HepG2 (cell line): ENCODE measurements around the gene COL5A1.

Experiments used
- ATF1 ChIP-seq: IDR thresholded peaks from 2 replicates; pipeline ENCODE4 v1.6.1; 2016; ENCODE audit warnings: mild to moderate bottlenecking, control low read depth
- DNMT3B ChIP-seq: conservative IDR thresholded peaks from 2 replicates; pipeline ENCODE4 v1.6.1; 2016; ENCODE audit warnings: missing biosample characterization, control low read depth
- EED ChIP-seq: sonication (generic); formaldehyde crosslinking; IDR thresholded peaks from 2 replicates; pipeline ENCODE4 v1.5.0; 2020; ENCODE audit warnings: mild to moderate bottlenecking, missing genetic modification reagents
- KAT7 ChIP-seq: IDR thresholded peaks from 2 replicates; pipeline ENCODE4 v1.6.1; 2018; ENCODE audit warnings: borderline replicate concordance, missing compliant biosample characterization
- NBN ChIP-seq: fragments of 450-650 bp; conservative IDR thresholded peaks from 2 replicates; pipeline ENCODE4 v1.6.1; 2017
- NCOR1 ChIP-seq: fragments of 200-600 bp; sonication (generic); IDR thresholded peaks from 2 replicates; pipeline ENCODE4 v1.7.0; 2017; ENCODE audit warnings: antibody characterized with exemption, low read length, borderline replicate concordance
- PHF20 ChIP-seq: sonication (generic); formaldehyde crosslinking; IDR thresholded peaks from 2 replicates; pipeline ENCODE4 v1.5.0; 2020; ENCODE audit warnings: mild to moderate bottlenecking, missing genetic modification reagents
- POLR2AphosphoS5 ChIP-seq: IDR thresholded peaks from 2 replicates; pipeline ENCODE4 v1.6.1; 2012; ENCODE audit warnings: low read depth, low read length
- SOX6 ChIP-seq, 2 experiments: fragments of 450-650 bp in 1 of 2; sonication (generic) in 1 of 2; formaldehyde crosslinking in 1 of 2; IDR thresholded peaks; 2 replicates each; pipeline versions ENCODE4 v1.4.0 to v1.6.1; 2017 to 2020; ENCODE audit warnings: antibody characterized with exemption in 1 of 2, mild to moderate bottlenecking in 1 of 2, missing genetic modification reagents in 1 of 2
- TF ChIP-seq, protein P1 (sequence below): IDR thresholded peaks from 2 replicates; pipeline ENCODE4 v1.6.1; 2012; ENCODE audit warnings: inconsistent platforms
- TF ChIP-seq, protein P2 (sequence below), 2 experiments: IDR thresholded peaks; 2 replicates each; pipeline ENCODE4 v1.6.1; 2011 to 2012; ENCODE audit warnings: low read length in 2 of 2, borderline replicate concordance in 1 of 2, low read depth in 1 of 2, mild to moderate bottlenecking in 1 of 2, moderate library complexity in 1 of 2
- TF ChIP-seq, protein P3 (sequence below): sonication (generic); formaldehyde crosslinking; IDR thresholded peaks from 2 replicates; pipeline ENCODE4 v1.5.0; 2020; ENCODE audit warnings: mild to moderate bottlenecking, missing genetic modification reagents, moderate library complexity

DNA sequence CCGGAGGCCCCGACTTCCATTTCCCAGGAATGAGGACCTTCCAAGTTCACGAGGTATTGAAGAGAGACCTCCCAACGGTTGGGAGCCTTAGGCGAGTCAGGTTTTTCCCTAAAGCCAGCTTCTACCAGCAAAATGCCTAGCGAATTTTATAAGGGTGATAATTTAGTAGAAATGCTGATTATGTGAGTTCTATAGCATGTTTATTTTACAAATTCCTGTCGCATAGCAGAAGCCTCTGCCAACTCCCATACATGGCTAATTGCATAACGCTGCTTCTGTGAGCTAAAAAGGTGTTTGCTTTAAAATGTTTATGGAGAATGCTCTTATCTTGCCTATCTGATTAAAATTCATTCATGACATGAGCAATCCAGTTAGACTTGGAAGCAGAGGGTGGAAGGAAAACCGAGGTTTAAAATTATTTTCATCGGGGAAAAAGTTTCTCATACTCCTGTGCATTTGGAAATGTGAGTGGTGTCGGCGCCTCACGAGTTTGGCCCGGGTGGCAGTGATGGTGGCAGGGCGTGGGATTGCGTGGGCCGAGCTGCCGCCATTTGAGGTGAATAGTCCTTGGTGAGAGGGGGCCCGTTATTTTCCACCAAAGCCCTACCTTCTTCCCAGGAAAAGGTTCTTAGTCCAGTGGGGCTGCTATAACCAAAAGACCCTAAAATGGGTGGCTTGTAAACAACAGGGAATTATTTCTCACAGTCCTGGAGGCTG, 134.6 kb downstream of the COL5A1 start:
- TF ChIP-seq PHF20 (CRISPR knock-in tag) (no peak), DNMT3B (CRISPR knock-in tag) (no peak), NCOR1 (no peak), NBN (no peak), KAT7 (CRISPR knock-in tag) (no peak), EED (no peak), POLR2AphosphoS5 (no peak), SOX6 (IDR thresholded peaks at IDR 0.05) (no peak), SOX6 (CRISPR knock-in tag; IDR thresholded peaks at IDR 0.05) (no peak), ATF1 (no peak)
- TF ChIP-seq, protein P1, sequence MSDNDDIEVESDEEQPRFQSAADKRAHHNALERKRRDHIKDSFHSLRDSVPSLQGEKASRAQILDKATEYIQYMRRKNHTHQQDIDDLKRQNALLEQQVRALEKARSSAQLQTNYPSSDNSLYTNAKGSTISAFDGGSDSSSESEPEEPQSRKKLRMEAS, result no peak
- TF ChIP-seq, protein P2, sequence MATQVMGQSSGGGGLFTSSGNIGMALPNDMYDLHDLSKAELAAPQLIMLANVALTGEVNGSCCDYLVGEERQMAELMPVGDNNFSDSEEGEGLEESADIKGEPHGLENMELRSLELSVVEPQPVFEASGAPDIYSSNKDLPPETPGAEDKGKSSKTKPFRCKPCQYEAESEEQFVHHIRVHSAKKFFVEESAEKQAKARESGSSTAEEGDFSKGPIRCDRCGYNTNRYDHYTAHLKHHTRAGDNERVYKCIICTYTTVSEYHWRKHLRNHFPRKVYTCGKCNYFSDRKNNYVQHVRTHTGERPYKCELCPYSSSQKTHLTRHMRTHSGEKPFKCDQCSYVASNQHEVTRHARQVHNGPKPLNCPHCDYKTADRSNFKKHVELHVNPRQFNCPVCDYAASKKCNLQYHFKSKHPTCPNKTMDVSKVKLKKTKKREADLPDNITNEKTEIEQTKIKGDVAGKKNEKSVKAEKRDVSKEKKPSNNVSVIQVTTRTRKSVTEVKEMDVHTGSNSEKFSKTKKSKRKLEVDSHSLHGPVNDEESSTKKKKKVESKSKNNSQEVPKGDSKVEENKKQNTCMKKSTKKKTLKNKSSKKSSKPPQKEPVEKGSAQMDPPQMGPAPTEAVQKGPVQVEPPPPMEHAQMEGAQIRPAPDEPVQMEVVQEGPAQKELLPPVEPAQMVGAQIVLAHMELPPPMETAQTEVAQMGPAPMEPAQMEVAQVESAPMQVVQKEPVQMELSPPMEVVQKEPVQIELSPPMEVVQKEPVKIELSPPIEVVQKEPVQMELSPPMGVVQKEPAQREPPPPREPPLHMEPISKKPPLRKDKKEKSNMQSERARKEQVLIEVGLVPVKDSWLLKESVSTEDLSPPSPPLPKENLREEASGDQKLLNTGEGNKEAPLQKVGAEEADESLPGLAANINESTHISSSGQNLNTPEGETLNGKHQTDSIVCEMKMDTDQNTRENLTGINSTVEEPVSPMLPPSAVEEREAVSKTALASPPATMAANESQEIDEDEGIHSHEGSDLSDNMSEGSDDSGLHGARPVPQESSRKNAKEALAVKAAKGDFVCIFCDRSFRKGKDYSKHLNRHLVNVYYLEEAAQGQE (IDR thresholded peaks at IDR 0.05; ENCODE audit: borderline replicate concordance in 1 of 2, low read depth in 1 of 2, low read length in 2 of 2), result no peak
- TF ChIP-seq, protein P3, sequence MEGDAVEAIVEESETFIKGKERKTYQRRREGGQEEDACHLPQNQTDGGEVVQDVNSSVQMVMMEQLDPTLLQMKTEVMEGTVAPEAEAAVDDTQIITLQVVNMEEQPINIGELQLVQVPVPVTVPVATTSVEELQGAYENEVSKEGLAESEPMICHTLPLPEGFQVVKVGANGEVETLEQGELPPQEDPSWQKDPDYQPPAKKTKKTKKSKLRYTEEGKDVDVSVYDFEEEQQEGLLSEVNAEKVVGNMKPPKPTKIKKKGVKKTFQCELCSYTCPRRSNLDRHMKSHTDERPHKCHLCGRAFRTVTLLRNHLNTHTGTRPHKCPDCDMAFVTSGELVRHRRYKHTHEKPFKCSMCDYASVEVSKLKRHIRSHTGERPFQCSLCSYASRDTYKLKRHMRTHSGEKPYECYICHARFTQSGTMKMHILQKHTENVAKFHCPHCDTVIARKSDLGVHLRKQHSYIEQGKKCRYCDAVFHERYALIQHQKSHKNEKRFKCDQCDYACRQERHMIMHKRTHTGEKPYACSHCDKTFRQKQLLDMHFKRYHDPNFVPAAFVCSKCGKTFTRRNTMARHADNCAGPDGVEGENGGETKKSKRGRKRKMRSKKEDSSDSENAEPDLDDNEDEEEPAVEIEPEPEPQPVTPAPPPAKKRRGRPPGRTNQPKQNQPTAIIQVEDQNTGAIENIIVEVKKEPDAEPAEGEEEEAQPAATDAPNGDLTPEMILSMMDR, result no peak
